KOPT-K1 (cell line): ENCODE measurements around the gene RAB11FIP4.
"Not testable (repeated sequence)": the region's sequence is repeated elsewhere in the genome, so short reads cannot be mapped to it uniquely, and the experiment has no call there.

Experiments used
- H3K27ac ChIP-seq: fragments of 200-600 bp; sonication (generic); 2 replicates; pipeline ENCODE4 v1.5.1; 2016; ENCODE audit warnings: antibody characterized with exemption, mild to moderate bottlenecking, low read depth, low read length; ENCODE audit not compliant: poor library complexity, severe bottlenecking
- H3K36me3 ChIP-seq: fragments of 200-600 bp; sonication (generic); 2 replicates; pipeline ENCODE4 v1.5.1; 2017; ENCODE audit warnings: antibody characterized with exemption, mild to moderate bottlenecking, low read length, moderate library complexity; ENCODE audit not compliant: insufficient read depth
- H3K9me3 ChIP-seq: fragments of 200-600 bp; sonication (generic); 2 replicates; pipeline ENCODE4 v1.5.1; 2017; ENCODE audit warnings: antibody characterized with exemption, low read length, mild to moderate bottlenecking; ENCODE audit not compliant: insufficient read depth, poor library complexity, severe bottlenecking

RAB11FIP4 gene

GRCh38 chr17:31391496-31391949, at the start of gene RAB11FIP4:
Gene RAB11FIP4 (plus strand): TSS chr17:31391675. CDS start chr17:31391853, 178 bp downstream.
- Histone ChIP-seq H3K27ac (no peak within 1 kb of the TSS), H3K36me3 (no peaks in the 10 kb centered on the region), H3K9me3 (no peaks in the 10 kb centered on the region)

- not testable (repeated sequence) for H3K9me3 ChIP-seq, H3K27ac ChIP-seq
- H3K36me3 ChIP-seq = peaks cover 46% of the 10 kb centered on the region
Measured at GRCh38 chr17:31345191-31345747, 46.2 kb upstream of the RAB11FIP4 start.

GRCh38 chr17:31349454-31349853, 42.0 kb upstream of the RAB11FIP4 start:
- peaks cover 54% of the 10 kb centered on the region for H3K36me3 ChIP-seq
- H3K9me3 ChIP-seq = no peaks in the 10 kb centered on the region
- no peak overlapping the region for H3K27ac ChIP-seq

- Histone ChIP-seq H3K36me3 (peaks cover 75% of the 10 kb centered on the region), H3K9me3 (no peaks in the 10 kb centered on the region), H3K27ac (no peak overlapping the region)
Measured at GRCh38 chr17:31355935-31356334, 35.5 kb upstream of the RAB11FIP4 start.

GRCh38 chr17:31357091-31357490, 34.4 kb upstream of the RAB11FIP4 start:
- H3K36me3 ChIP-seq = peaks cover 76% of the 10 kb centered on the region
- H3K9me3 ChIP-seq = no peaks in the 10 kb centered on the region
- no peak overlapping the region for H3K27ac ChIP-seq

- Histone ChIP-seq H3K27ac (no peak overlapping the region), H3K9me3 (no peaks in the 10 kb centered on the region), H3K36me3 (peaks cover 76% of the 10 kb centered on the region)
Measured at GRCh38 chr17:31357839-31358394, 33.6 kb upstream of the RAB11FIP4 start.

- no peak overlapping the region for H3K27ac ChIP-seq
- no peaks in the 10 kb centered on the region for H3K9me3 ChIP-seq
- H3K36me3 ChIP-seq = peaks cover 52% of the 10 kb centered on the region
Measured at GRCh38 chr17:31364012-31364411, 27.5 kb upstream of the RAB11FIP4 start.

GRCh38 chr17:31366088-31366487, 25.4 kb upstream of the RAB11FIP4 start:
- Histone ChIP-seq H3K27ac (no peak overlapping the region), H3K36me3 (peaks cover 36% of the 10 kb centered on the region), H3K9me3 (no peaks in the 10 kb centered on the region)

- Histone ChIP-seq H3K9me3 (no peaks in the 10 kb centered on the region), H3K36me3 (peaks cover 22% of the 10 kb centered on the region), H3K27ac (no peak overlapping the region)
Measured at GRCh38 chr17:31369266-31369665, 22.2 kb upstream of the RAB11FIP4 start.

- no peak overlapping the region for H3K27ac ChIP-seq
- no peaks in the 10 kb centered on the region for H3K9me3 ChIP-seq
- H3K36me3 ChIP-seq = peaks cover 26% of the 10 kb centered on the region
Measured at GRCh38 chr17:31371511-31372097, 19.9 kb upstream of the RAB11FIP4 start.

- no peak overlapping the region for H3K27ac ChIP-seq
- no peaks in the 10 kb centered on the region for H3K9me3 ChIP-seq
- H3K36me3 ChIP-seq = peaks cover 18% of the 10 kb centered on the region
Measured at GRCh38 chr17:31373150-31374093, 18.1 kb upstream of the RAB11FIP4 start.

GRCh38 chr17:31374094-31374447, 17.4 kb upstream of the RAB11FIP4 start:
- Histone ChIP-seq H3K36me3 (peaks cover 18% of the 10 kb centered on the region), H3K9me3 (no peaks in the 10 kb centered on the region), H3K27ac (no peak overlapping the region)

GRCh38 chr17:31374503-31374902, 17.0 kb upstream of the RAB11FIP4 start:
- H3K27ac ChIP-seq = no peak overlapping the region
- H3K9me3 ChIP-seq = no peaks in the 10 kb centered on the region
- H3K36me3 ChIP-seq = peaks cover 14% of the 10 kb centered on the region

- Histone ChIP-seq H3K27ac (no peak overlapping the region), H3K36me3 (peaks cover 11% of the 10 kb centered on the region), H3K9me3 (no peaks in the 10 kb centered on the region)
Measured at GRCh38 chr17:31378638-31379037, 12.8 kb upstream of the RAB11FIP4 start.

GRCh38 chr17:31379597-31380205, 11.8 kb upstream of the RAB11FIP4 start:
- Histone ChIP-seq H3K27ac (no peak overlapping the region), H3K9me3 (no peaks in the 10 kb centered on the region), H3K36me3 (0 out of 2 replicates have a peak, but pooled peaks cover under 1% of the 10 kb centered on the region)
